ENCODE data around the gene TMEM87B.

Gene TMEM87B

GRCh38 chr2:112168422-112169124 is 113.5 kb downstream of the TMEM87B start:
- DNase-seq (ENCODE audit: low read depth) = no peak
